ENCODE measurements around the gene ZBED1.

ZBED1 gene

GRCh38 chrX:2498781-2499302 is 1.9 kb downstream of the ZBED1 start:
- peak overlapping the region; percentile 91 to 92 for H3K27ac ChIP-seq (ENCODE audit: low read depth in 2 of 2, low read length in 2 of 2)
- H3K9me3 ChIP-seq (ENCODE audit: control insufficient read depth in 2 of 2, low read length in 2 of 2) = no peaks in the 10 kb centered on the region
- H3K9ac ChIP-seq (ENCODE audit: low read depth in 1 of 2, low read length in 2 of 2) = peak overlapping the region; percentile 61 to 85
- peak overlapping the region; percentile 65 to 77 for H3K4me3 ChIP-seq (ENCODE audit: low read length in 2 of 2)
- H3K36me3 ChIP-seq (ENCODE audit: control insufficient read depth in 2 of 2, insufficient read depth in 2 of 2, low read length in 2 of 2) = peaks cover 6% of the 10 kb centered on the region in 2 donors
- H3K27me3 ChIP-seq (ENCODE audit: control insufficient read depth in 2 of 2, insufficient read depth in 2 of 2, low read length in 2 of 2) = no peaks in the 10 kb centered on the region
- peaks cover 36 to 37% of the 10 kb centered on the region in 2 donors for H3K4me1 ChIP-seq (ENCODE audit: control insufficient read depth in 2 of 2, insufficient read depth in 2 of 2, low read length in 2 of 2)

GRCh38 chrX:2497961-2498780 is 2.6 kb downstream of the ZBED1 start:
- peak overlapping the region in 1 of 2 donors; percentile 85 for H3K9ac ChIP-seq (ENCODE audit: low read depth in 1 of 2, low read length in 2 of 2)

GRCh38 chrX:2495595-2495994 is 5.2 kb downstream of the ZBED1 start:
- Histone ChIP-seq H3K27ac (ENCODE audit: low read depth in 2 of 2, low read length in 2 of 2) (no peak overlapping the region), H3K36me3 (ENCODE audit: control insufficient read depth in 2 of 2, insufficient read depth in 2 of 2, low read length in 2 of 2) (peaks cover 8% of the 10 kb centered on the region in 2 donors), H3K9ac (ENCODE audit: low read depth in 1 of 2, low read length in 2 of 2) (no peak overlapping the region), H3K4me3 (ENCODE audit: low read length in 2 of 2) (no peak overlapping the region), H3K4me1 (ENCODE audit: control insufficient read depth in 2 of 2, insufficient read depth in 2 of 2, low read length in 2 of 2) (peaks cover 27 to 31% of the 10 kb centered on the region in 2 donors), H3K9me3 (ENCODE audit: control insufficient read depth in 2 of 2, low read length in 2 of 2) (no peaks in the 10 kb centered on the region), H3K27me3 (ENCODE audit: control insufficient read depth in 2 of 2, insufficient read depth in 2 of 2, low read length in 2 of 2) (no peaks in the 10 kb centered on the region)

More at GRCh38 chrX:2497961-2498780, 2.6 kb downstream of the ZBED1 start:
- H3K27ac ChIP-seq (ENCODE audit: low read depth in 2 of 2, low read length in 2 of 2) = peak overlapping the region; percentile 91 to 92
- H3K4me3 ChIP-seq (ENCODE audit: low read length in 2 of 2) = peak overlapping the region; percentile 65 to 77
- H3K27me3 ChIP-seq (ENCODE audit: control insufficient read depth in 2 of 2, insufficient read depth in 2 of 2, low read length in 2 of 2) = no peaks in the 10 kb centered on the region
- H3K36me3 ChIP-seq (ENCODE audit: control insufficient read depth in 2 of 2, insufficient read depth in 2 of 2, low read length in 2 of 2) = peaks cover 6% of the 10 kb centered on the region in 2 donors
- H3K9me3 ChIP-seq (ENCODE audit: control insufficient read depth in 2 of 2, low read length in 2 of 2) = no peaks in the 10 kb centered on the region
- H3K4me1 ChIP-seq (ENCODE audit: control insufficient read depth in 2 of 2, insufficient read depth in 2 of 2, low read length in 2 of 2) = peaks cover 36 to 37% of the 10 kb centered on the region in 2 donors

- Histone ChIP-seq H3K4me3 (ENCODE audit: low read length in 2 of 2) (no peak overlapping the region), H3K4me1 (ENCODE audit: control insufficient read depth in 2 of 2, insufficient read depth in 2 of 2, low read length in 2 of 2) (peaks cover 7 to 10% of the 10 kb centered on the region in 2 donors), H3K27ac (ENCODE audit: low read depth in 2 of 2, low read length in 2 of 2) (no peak overlapping the region), H3K9ac (ENCODE audit: low read depth in 1 of 2, low read length in 2 of 2) (no peak overlapping the region), H3K27me3 (ENCODE audit: control insufficient read depth in 2 of 2, insufficient read depth in 2 of 2, low read length in 2 of 2) (no peaks in the 10 kb centered on the region), H3K9me3 (ENCODE audit: control insufficient read depth in 2 of 2, low read length in 2 of 2) (no peaks in the 10 kb centered on the region), H3K36me3 (ENCODE audit: control insufficient read depth in 2 of 2, insufficient read depth in 2 of 2, low read length in 2 of 2) (peaks cover 32 to 34% of the 10 kb centered on the region in 2 donors)
These were observed 8.1 kb downstream of the ZBED1 start for GRCh38 chrX:2492531-2493218.

DNA sequence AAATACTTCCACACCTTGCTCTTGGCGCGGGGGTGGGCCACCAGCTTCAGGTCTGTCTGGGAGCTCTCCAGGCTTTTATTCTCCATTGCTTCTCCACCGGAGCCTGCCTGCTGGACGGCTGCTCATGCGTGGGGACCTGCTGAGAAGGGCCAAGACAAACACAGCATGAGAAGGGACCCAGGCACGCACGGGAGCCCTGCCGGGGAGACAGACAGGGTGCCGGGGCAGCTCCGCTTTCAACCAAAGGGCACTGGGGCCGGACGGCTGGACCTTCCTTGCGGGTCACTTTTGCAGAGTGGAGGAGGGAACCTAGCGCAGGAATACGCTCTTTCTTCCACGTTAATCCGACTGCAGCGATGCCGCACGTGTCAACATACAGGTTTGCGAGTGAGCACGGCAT is 10.1 kb downstream of the ZBED1 start:
- Histone ChIP-seq H3K4me3 (ENCODE audit: low read length in 2 of 2) (no peak overlapping the region), H3K9ac (ENCODE audit: low read depth in 1 of 2, low read length in 2 of 2) (no peak overlapping the region), H3K4me1 (ENCODE audit: control insufficient read depth in 2 of 2, insufficient read depth in 2 of 2, low read length in 2 of 2) (peaks cover 0 to 2% of the 10 kb centered on the region in 2 donors), H3K27me3 (ENCODE audit: control insufficient read depth in 2 of 2, insufficient read depth in 2 of 2, low read length in 2 of 2) (no peaks in the 10 kb centered on the region), H3K36me3 (ENCODE audit: control insufficient read depth in 2 of 2, insufficient read depth in 2 of 2, low read length in 2 of 2) (peaks cover 41 to 47% of the 10 kb centered on the region in 2 donors), H3K27ac (ENCODE audit: low read depth in 2 of 2, low read length in 2 of 2) (no peak overlapping the region), H3K9me3 (ENCODE audit: control insufficient read depth in 2 of 2, low read length in 2 of 2) (no peaks in the 10 kb centered on the region)

- Histone ChIP-seq H3K4me1 (ENCODE audit: control insufficient read depth in 2 of 2, insufficient read depth in 2 of 2, low read length in 2 of 2) (peaks cover 0 to 2% of the 10 kb centered on the region in 2 donors), H3K9ac (ENCODE audit: low read depth in 1 of 2, low read length in 2 of 2) (no peak overlapping the region), H3K9me3 (ENCODE audit: control insufficient read depth in 2 of 2, low read length in 2 of 2) (no peaks in the 10 kb centered on the region), H3K4me3 (ENCODE audit: low read length in 2 of 2) (no peak overlapping the region), H3K36me3 (ENCODE audit: control insufficient read depth in 2 of 2, insufficient read depth in 2 of 2, low read length in 2 of 2) (peaks cover 42 to 43% of the 10 kb centered on the region in 2 donors), H3K27me3 (ENCODE audit: control insufficient read depth in 2 of 2, insufficient read depth in 2 of 2, low read length in 2 of 2) (no peaks in the 10 kb centered on the region), H3K27ac (ENCODE audit: low read depth in 2 of 2, low read length in 2 of 2) (no peak overlapping the region)
These were observed 11.0 kb downstream of the ZBED1 start for GRCh38 chrX:2489446-2490445.

- Histone ChIP-seq H3K4me3 (ENCODE audit: low read length in 2 of 2) (no peak overlapping the region), H3K9ac (ENCODE audit: low read depth in 1 of 2, low read length in 2 of 2) (no peak overlapping the region), H3K36me3 (ENCODE audit: control insufficient read depth in 2 of 2, insufficient read depth in 2 of 2, low read length in 2 of 2) (peaks cover 42 to 43% of the 10 kb centered on the region in 2 donors), H3K27me3 (ENCODE audit: control insufficient read depth in 2 of 2, insufficient read depth in 2 of 2, low read length in 2 of 2) (no peaks in the 10 kb centered on the region), H3K4me1 (ENCODE audit: control insufficient read depth in 2 of 2, insufficient read depth in 2 of 2, low read length in 2 of 2) (peaks cover 0 to 2% of the 10 kb centered on the region in 2 donors), H3K9me3 (ENCODE audit: control insufficient read depth in 2 of 2, low read length in 2 of 2) (no peaks in the 10 kb centered on the region), H3K27ac (ENCODE audit: low read depth in 2 of 2, low read length in 2 of 2) (no peak overlapping the region)
These were observed 12.0 kb downstream of the ZBED1 start for GRCh38 chrX:2488621-2489285.

DNA sequence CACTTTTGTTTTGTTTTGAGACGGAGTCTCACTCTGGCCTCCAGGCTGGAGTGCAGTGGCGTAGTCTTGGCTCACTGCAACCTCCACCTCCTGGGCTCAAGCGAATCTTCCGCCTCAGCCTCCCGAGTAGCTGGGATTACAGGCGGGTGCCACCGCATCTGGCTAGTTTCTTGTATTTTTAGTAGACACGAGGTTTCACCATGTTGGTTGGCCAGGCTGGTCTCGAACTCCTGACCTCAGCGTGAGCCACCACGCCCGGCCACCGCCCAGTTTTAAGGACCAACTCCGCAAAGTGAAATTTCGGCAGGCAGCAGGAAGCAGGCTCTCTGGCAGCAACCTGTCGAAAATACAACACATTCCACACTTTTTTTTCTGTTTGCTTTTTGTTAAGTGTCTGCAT is 13.4 kb downstream of the ZBED1 start:
- Histone ChIP-seq H3K4me3 (ENCODE audit: low read length in 2 of 2) (no peak overlapping the region), H3K36me3 (ENCODE audit: control insufficient read depth in 2 of 2, insufficient read depth in 2 of 2, low read length in 2 of 2) (peaks cover 42 to 43% of the 10 kb centered on the region in 2 donors), H3K27me3 (ENCODE audit: control insufficient read depth in 2 of 2, insufficient read depth in 2 of 2, low read length in 2 of 2) (no peaks in the 10 kb centered on the region), H3K27ac (ENCODE audit: low read depth in 2 of 2, low read length in 2 of 2) (no peak overlapping the region), H3K9me3 (ENCODE audit: control insufficient read depth in 2 of 2, low read length in 2 of 2) (no peaks in the 10 kb centered on the region), H3K4me1 (ENCODE audit: control insufficient read depth in 2 of 2, insufficient read depth in 2 of 2, low read length in 2 of 2) (no peaks in the 10 kb centered on the region), H3K9ac (ENCODE audit: low read depth in 1 of 2, low read length in 2 of 2) (no peak overlapping the region)

DNA sequence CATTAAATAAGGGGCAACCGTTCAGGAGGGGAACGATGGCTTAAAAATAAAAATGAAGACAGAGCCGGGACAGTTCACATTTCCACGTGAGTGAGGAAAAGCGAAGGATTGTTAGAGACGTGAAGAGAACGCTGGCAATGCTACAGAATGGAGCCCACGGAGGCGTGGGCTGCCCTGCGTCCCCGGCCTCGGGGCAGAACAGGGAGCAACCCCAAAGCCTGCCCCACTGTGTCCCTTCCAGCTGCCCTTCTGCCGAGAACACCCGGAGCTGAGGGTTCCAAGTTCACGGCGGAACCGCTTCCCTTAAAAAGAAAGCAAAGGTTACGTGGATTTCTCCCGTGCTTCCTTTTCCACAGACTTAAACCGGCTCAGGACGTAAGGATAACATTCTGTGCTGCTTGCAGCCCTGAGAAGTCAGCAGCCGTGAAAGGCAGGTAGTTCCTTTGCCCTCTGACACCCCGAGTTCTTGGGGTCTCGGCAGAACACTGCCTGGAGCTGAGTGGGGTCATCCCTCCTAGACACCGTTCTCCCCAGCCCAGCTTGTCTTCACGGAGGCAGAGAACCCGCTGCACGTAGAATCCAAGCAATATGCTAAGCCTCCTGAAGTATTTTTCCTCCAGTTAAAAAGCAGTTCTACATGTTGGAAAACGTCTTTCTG is 14.2 kb downstream of the ZBED1 start:
- Histone ChIP-seq H3K9me3 (ENCODE audit: control insufficient read depth in 2 of 2, low read length in 2 of 2) (no peaks in the 10 kb centered on the region), H3K4me1 (ENCODE audit: control insufficient read depth in 2 of 2, insufficient read depth in 2 of 2, low read length in 2 of 2) (no peaks in the 10 kb centered on the region), H3K9ac (ENCODE audit: low read depth in 1 of 2, low read length in 2 of 2) (no peak overlapping the region), H3K36me3 (ENCODE audit: control insufficient read depth in 2 of 2, insufficient read depth in 2 of 2, low read length in 2 of 2) (peaks cover 42 to 43% of the 10 kb centered on the region in 2 donors), H3K27ac (ENCODE audit: low read depth in 2 of 2, low read length in 2 of 2) (no peak overlapping the region), H3K27me3 (ENCODE audit: control insufficient read depth in 2 of 2, insufficient read depth in 2 of 2, low read length in 2 of 2) (no peaks in the 10 kb centered on the region), H3K4me3 (ENCODE audit: low read length in 2 of 2) (no peak overlapping the region)
